ENCODE results near the gene IL1RAPL2. TPM values are rescaled to one million over a fixed set of nuclear protein-coding genes. Genes with fewer than 3 reads are reported as not detected.

Gene IL1RAPL2
- total and polyA plus RNA-seq, 8 donors = 0.13 to 1.1 (median 0.47) TPM; not detected in 2

- Histone ChIP-seq H3K9me3 (no peaks in the 10 kb centered on the region), H3K4me1 (no peaks in the 10 kb centered on the region), H3K36me3 (no peaks in the 10 kb centered on the region), H3K27me3 (no peaks in the 10 kb centered on the region), H3K4me3 (no peak overlapping the region), H3K27ac (no peak overlapping the region)
- TF ChIP-seq, protein P1, sequence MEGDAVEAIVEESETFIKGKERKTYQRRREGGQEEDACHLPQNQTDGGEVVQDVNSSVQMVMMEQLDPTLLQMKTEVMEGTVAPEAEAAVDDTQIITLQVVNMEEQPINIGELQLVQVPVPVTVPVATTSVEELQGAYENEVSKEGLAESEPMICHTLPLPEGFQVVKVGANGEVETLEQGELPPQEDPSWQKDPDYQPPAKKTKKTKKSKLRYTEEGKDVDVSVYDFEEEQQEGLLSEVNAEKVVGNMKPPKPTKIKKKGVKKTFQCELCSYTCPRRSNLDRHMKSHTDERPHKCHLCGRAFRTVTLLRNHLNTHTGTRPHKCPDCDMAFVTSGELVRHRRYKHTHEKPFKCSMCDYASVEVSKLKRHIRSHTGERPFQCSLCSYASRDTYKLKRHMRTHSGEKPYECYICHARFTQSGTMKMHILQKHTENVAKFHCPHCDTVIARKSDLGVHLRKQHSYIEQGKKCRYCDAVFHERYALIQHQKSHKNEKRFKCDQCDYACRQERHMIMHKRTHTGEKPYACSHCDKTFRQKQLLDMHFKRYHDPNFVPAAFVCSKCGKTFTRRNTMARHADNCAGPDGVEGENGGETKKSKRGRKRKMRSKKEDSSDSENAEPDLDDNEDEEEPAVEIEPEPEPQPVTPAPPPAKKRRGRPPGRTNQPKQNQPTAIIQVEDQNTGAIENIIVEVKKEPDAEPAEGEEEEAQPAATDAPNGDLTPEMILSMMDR (IDR thresholded peaks at IDR 0.05) = no peak
- ATAC-seq (no peak), DNase-seq (no peak)
- intact Hi-C loops (cut with DNase I) = no loop called here
These were observed 703.4 kb downstream of the IL1RAPL2 start for GRCh38 chrX:105269386-105269785.

GRCh38 chrX:105273326-105273725 lies 707.3 kb downstream of the IL1RAPL2 start:
- ATAC-seq (no peak), DNase-seq (no peak)
- Histone ChIP-seq H3K27ac (no peak overlapping the region), H3K36me3 (no peaks in the 10 kb centered on the region), H3K4me1 (no peaks in the 10 kb centered on the region), H3K4me3 (no peak overlapping the region), H3K27me3 (no peaks in the 10 kb centered on the region), H3K9me3 (no peaks in the 10 kb centered on the region)
- TF ChIP-seq, protein P1 (IDR thresholded peaks at IDR 0.05) = no peak
- intact Hi-C loops (cut with DNase I) = no loop called here

GRCh38 chrX:105274091-105274490 lies 708.1 kb downstream of the IL1RAPL2 start:
- Histone ChIP-seq H3K4me1 (no peaks in the 10 kb centered on the region), H3K36me3 (no peaks in the 10 kb centered on the region), H3K4me3 (no peak overlapping the region), H3K9me3 (no peaks in the 10 kb centered on the region), H3K27ac (no peak overlapping the region), H3K27me3 (no peaks in the 10 kb centered on the region)
- DNase-seq (no peak), ATAC-seq (no peak)
- TF ChIP-seq, protein P1 (IDR thresholded peaks at IDR 0.05) = no peak
- intact Hi-C loops (cut with DNase I) = no loop called here

- no peaks in the 10 kb centered on the region for H3K4me1 ChIP-seq
- no peaks in the 10 kb centered on the region for H3K27me3 ChIP-seq
- ATAC-seq (no peak), DNase-seq (no peak)
- no peak overlapping the region for H3K4me3 ChIP-seq
- H3K27ac ChIP-seq = no peak overlapping the region
- H3K9me3 ChIP-seq = no peaks in the 10 kb centered on the region
- TF ChIP-seq, protein P1 (IDR thresholded peaks at IDR 0.05) = no peak
- intact Hi-C loops (cut with DNase I) = no loop called here
- H3K36me3 ChIP-seq = no peaks in the 10 kb centered on the region
These were observed 711.1 kb downstream of the IL1RAPL2 start for GRCh38 chrX:105277132-105277531.

GRCh38 chrX:105282077-105282476 lies 716.1 kb downstream of the IL1RAPL2 start:
- DNase-seq = no peak
- no peaks in the 10 kb centered on the region for H3K4me1 ChIP-seq
- ATAC-seq = no peak
- TF ChIP-seq, protein P1 (IDR thresholded peaks at IDR 0.05) = no peak
- H3K4me3 ChIP-seq = no peak overlapping the region
- no peak overlapping the region for H3K27ac ChIP-seq
- peaks cover 0 to under 1% of the 10 kb centered on the region in 2 donors for H3K27me3 ChIP-seq
- H3K9me3 ChIP-seq = no peaks in the 10 kb centered on the region
- H3K36me3 ChIP-seq = no peaks in the 10 kb centered on the region
- intact Hi-C loops (cut with DNase I) = no loop called here
